Measurements from ENCODE around the gene RXFP3. TPM values are rescaled to one million over a fixed set of nuclear protein-coding genes. Genes with fewer than 3 reads are reported as not detected.

RXFP3 gene
- total and polyA plus RNA-seq, 2 donors (not counting 1 experiment from before 2014, with no cell fraction given) = not detected

GRCh38 chr5:33969572-33970452 is 33.6 kb downstream of the RXFP3 start:
- Mint-ChIP-seq H3K4me3 (no peak overlapping the region), H3K9me3 (ENCODE audit: insufficient read depth) (no peaks in the 10 kb centered on the region), H3K4me1 (no peaks in the 10 kb centered on the region), H3K27me3 (peaks cover 3% of the 10 kb centered on the region), H3K27ac (no peak overlapping the region)
- no peaks in the 10 kb centered on the region for H3K9me3 ChIP-seq (ENCODE audit: control extremely low read depth in 1 of 3, control insufficient read depth in 2 of 3, insufficient read depth in 1 of 3, low read length in 2 of 3)
- H3K4me3 ChIP-seq (ENCODE audit: control extremely low read depth in 1 of 5, extremely low read depth in 1 of 5, insufficient read depth in 1 of 5, low read depth in 2 of 5, low read length in 4 of 5) = no peak overlapping the region
- H3K27me3 ChIP-seq (replicated peaks in 1 of 4; ENCODE audit: control extremely low read depth in 1 of 4, control insufficient read depth in 3 of 4, insufficient read depth in 4 of 4, low read length in 3 of 4) = peaks cover 0 to 5% (median 0%) of the 10 kb centered on the region in 4 experiments
- ATAC-seq (ENCODE audit: low read depth) (no peak), DNase-seq (peak; percentile 14)
- no peaks in the 10 kb centered on the region for H3K4me1 ChIP-seq (ENCODE audit: control insufficient read depth in 2 of 2, insufficient read depth in 2 of 2, low read length in 2 of 2)
- no peak overlapping the region for H3K4me2 ChIP-seq (replicated peaks; ENCODE audit: low read depth, low read length, poor library complexity, severe bottlenecking)
- TF ChIP-seq CTCF (IDR thresholded peaks at IDR 0.05) (peak; percentile 53), EZH2 (IDR thresholded peaks at IDR 0.05; ENCODE audit: borderline replicate concordance, insufficient read depth, low read depth, low read length, poor library complexity, severe bottlenecking) (no peak)
- POLR2A ChIA-PET = interaction anchor here (0.6 kb wide), 1 partner anchor 39 kb away, joined by 3 read pairs; no protein-coding TSS in a partner anchor
- no peaks in the 10 kb centered on the region for H3K79me2 ChIP-seq (ENCODE audit: control insufficient read depth, insufficient read depth, low read length)
- no peaks in the 10 kb centered on the region for H3K36me3 ChIP-seq (replicated peaks in 1 of 2; ENCODE audit: control extremely low read depth in 1 of 2, control insufficient read depth in 1 of 2, extremely low read depth in 1 of 2, insufficient read depth in 2 of 2, low read length in 1 of 2)
- intact Hi-C loops (cut with micrococcal nuclease) = no loop called here
- peak overlapping the region; percentile 35 for H2AFZ ChIP-seq (ENCODE audit: insufficient read depth, low read depth, low read length, poor library complexity, severe bottlenecking)
- no peak overlapping the region for H3K9ac ChIP-seq (ENCODE audit: low read length)
- no peak overlapping the region for H3K27ac ChIP-seq (ENCODE audit: low read length in 2 of 2)
- H4K20me1 ChIP-seq (ENCODE audit: control insufficient read depth, insufficient read depth, low read length, poor library complexity, severe bottlenecking) = no peaks in the 10 kb centered on the region
- CTCF ChIA-PET = interaction anchor here (1.0 to 3.3 kb wide), 12 partner anchors 9 to 542 kb away, joined by 3 to 22 read pairs (median 6); partner anchors contain the start of gene RXFP3
- 59% methylated on average over 9 of the region's 10 CpGs for WGBS (ENCODE audit: insufficient coverage)

DNA sequence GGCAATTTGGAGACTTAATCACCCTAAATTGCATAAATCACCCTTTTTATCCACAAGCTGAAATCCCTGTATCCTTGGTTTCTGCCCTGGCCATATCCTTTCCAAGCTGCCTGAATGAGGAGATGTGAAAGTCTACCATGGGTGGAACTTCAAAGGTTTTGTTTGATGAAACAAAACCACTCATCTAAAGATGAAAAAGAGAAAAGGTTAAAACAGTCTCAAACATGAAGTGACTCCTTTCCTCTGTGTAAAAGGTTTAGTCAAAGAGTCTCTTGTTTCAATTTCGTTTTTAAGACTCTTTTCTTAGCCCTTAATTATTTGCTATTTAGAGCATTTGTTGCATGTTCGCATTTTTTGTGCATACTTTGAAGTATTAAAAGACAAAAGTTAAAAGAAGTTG is 37.1 kb downstream of the RXFP3 start:
- Histone ChIP-seq H3K4me3 (ENCODE audit: control extremely low read depth in 1 of 5, extremely low read depth in 1 of 5, insufficient read depth in 1 of 5, low read depth in 2 of 5, low read length in 4 of 5) (no peak overlapping the region), H3K27me3 (replicated peaks in 1 of 4; ENCODE audit: control extremely low read depth in 1 of 4, control insufficient read depth in 3 of 4, insufficient read depth in 4 of 4, low read length in 3 of 4) (peaks cover 0 to 5% (median 0%) of the 10 kb centered on the region in 4 experiments), H3K9ac (ENCODE audit: low read length) (no peak overlapping the region), H3K27ac (ENCODE audit: low read length in 2 of 2) (no peak overlapping the region), H3K79me2 (ENCODE audit: control insufficient read depth, insufficient read depth, low read length) (no peaks in the 10 kb centered on the region), H2AFZ (ENCODE audit: insufficient read depth, low read depth, low read length, poor library complexity, severe bottlenecking) (no peak overlapping the region), H4K20me1 (ENCODE audit: control insufficient read depth, insufficient read depth, low read length, poor library complexity, severe bottlenecking) (no peaks in the 10 kb centered on the region), H3K36me3 (replicated peaks in 1 of 2; ENCODE audit: control extremely low read depth in 1 of 2, control insufficient read depth in 1 of 2, extremely low read depth in 1 of 2, insufficient read depth in 2 of 2, low read length in 1 of 2) (no peaks in the 10 kb centered on the region), H3K4me2 (replicated peaks; ENCODE audit: low read depth, low read length, poor library complexity, severe bottlenecking) (no peak overlapping the region), H3K9me3 (ENCODE audit: control extremely low read depth in 1 of 3, control insufficient read depth in 2 of 3, insufficient read depth in 1 of 3, low read length in 2 of 3) (no peaks in the 10 kb centered on the region), H3K4me1 (ENCODE audit: control insufficient read depth in 2 of 2, insufficient read depth in 2 of 2, low read length in 2 of 2) (no peaks in the 10 kb centered on the region)
- H3K27ac Mint-ChIP-seq = no peak overlapping the region
- ATAC-seq (ENCODE audit: low read depth) = no peak
- DNase-seq = no peak
- TF ChIP-seq CTCF (IDR thresholded peaks at IDR 0.05) = no peak
- TF ChIP-seq EZH2 (IDR thresholded peaks at IDR 0.05; ENCODE audit: borderline replicate concordance, insufficient read depth, low read depth, low read length, poor library complexity, severe bottlenecking) = no peak
- peaks cover 12% of the 10 kb centered on the region for H3K27me3 Mint-ChIP-seq
- H3K4me1 Mint-ChIP-seq = no peaks in the 10 kb centered on the region
- ChIA-PET CTCF (no interaction called here), POLR2A (no interaction called here)
- intact Hi-C loops (cut with micrococcal nuclease) = no loop called here
- no CpG with 5 or more reads among the region's 2 CpGs for WGBS (ENCODE audit: insufficient coverage)
- H3K4me3 Mint-ChIP-seq = no peak overlapping the region
- no peaks in the 10 kb centered on the region for H3K9me3 Mint-ChIP-seq (ENCODE audit: insufficient read depth)

Data from B cell (primary cell).